Kidney epithelial cell (primary cell): Measurements from ENCODE around the gene PKNOX2. TPM values are rescaled to one million over a fixed set of nuclear protein-coding genes. Genes with fewer than 3 reads are reported as not detected.

Experiments
- DNase-seq: peaks from one replicate; pipeline ENCODE4 v3.0.0-alpha.2; 2010; ENCODE audit warnings: low read depth
- H3K27me3 ChIP-seq: 2 replicates; pipeline ENCODE4 v1.6.0; 2011; ENCODE audit warnings: low read length; ENCODE audit not compliant: control insufficient read depth, insufficient read depth
- H3K36me3 ChIP-seq: 2 replicates; pipeline ENCODE4 v1.5.1; 2011; ENCODE audit warnings: low read length; ENCODE audit not compliant: control insufficient read depth, insufficient read depth
- H3K4me3 ChIP-seq: 2 replicates; pipeline ENCODE4 v1.5.1; 2011; ENCODE audit warnings: low read depth, mild to moderate bottlenecking, control low read depth, low read length
- CTCF ChIP-seq: IDR thresholded peaks from 2 replicates; pipeline ENCODE4 v1.5.1; 2011; ENCODE audit warnings: mild to moderate bottlenecking, moderate library complexity, low read length, control low read depth, inconsistent platforms; ENCODE audit not compliant: insufficient read depth, poor library complexity, severe bottlenecking
- total RNA-seq: library from RNA; depleted of rRNA; stranded (reverse); fragments of >200 nt; gene quantifications from 2 replicates; pipeline ENCODE4 v1.2.3, GENCODE V29; 2015

PKNOX2 gene
- total RNA-seq, 1 donor from 2014 or later: 0.42 TPM

- TF ChIP-seq CTCF: no peak
- H3K4me3 ChIP-seq: no peak overlapping the region
- H3K27me3 ChIP-seq: peaks cover 3% of the 10 kb centered on the region
- H3K36me3 ChIP-seq: no peaks in the 10 kb centered on the region
- no peak for DNase-seq
Measured at GRCh38 chr11:125264100-125265022, 99.8 kb downstream of the PKNOX2 start.

GRCh38 chr11:125267548-125267947, 103.0 kb downstream of the PKNOX2 start:
- no peak for DNase-seq
- Histone ChIP-seq H3K36me3 (no peaks in the 10 kb centered on the region), H3K27me3 (no peaks in the 10 kb centered on the region), H3K4me3 (no peak overlapping the region)
- no peak for TF ChIP-seq CTCF

GRCh38 chr11:125268611-125269010, 104.1 kb downstream of the PKNOX2 start:
- H3K27me3 ChIP-seq: no peaks in the 10 kb centered on the region
- no peak overlapping the region for H3K4me3 ChIP-seq
- H3K36me3 ChIP-seq: no peaks in the 10 kb centered on the region
- no peak for DNase-seq
- no peak for TF ChIP-seq CTCF

GRCh38 chr11:125270106-125270505, 105.6 kb downstream of the PKNOX2 start:
- DNase-seq: no peak
- TF ChIP-seq CTCF: no peak
- Histone ChIP-seq H3K4me3 (no peak overlapping the region), H3K27me3 (no peaks in the 10 kb centered on the region), H3K36me3 (no peaks in the 10 kb centered on the region)

GRCh38 chr11:125270711-125271110, 106.2 kb downstream of the PKNOX2 start:
- TF ChIP-seq CTCF: no peak
- no peak for DNase-seq
- Histone ChIP-seq H3K27me3 (no peaks in the 10 kb centered on the region), H3K36me3 (no peaks in the 10 kb centered on the region), H3K4me3 (no peak overlapping the region)
